GM21528 (cell line): ENCODE results near the gene VWA7.

Experiments used
- ATAC-seq: cut with Tn5 transposase; IDR thresholded peaks from one replicate; pipeline ENCODE4 v1.9.1; 2021; ENCODE audit warnings: mild to moderate bottlenecking, moderate library complexity; ENCODE audit not compliant: unreplicated experiment, low FRiP score

The VWA7 gene

GRCh38 chr6:31778999-31779885 is 2.1 kb upstream of the VWA7 start:
- ATAC-seq: no peak

- ATAC-seq: no peak
Observed at GRCh38 chr6:31778193-31778592, 1.1 kb upstream of the VWA7 start.

GRCh38 chr6:31777667-31778050 is 531 bp upstream of the VWA7 start:
- no peak for ATAC-seq

- no peak for ATAC-seq
Observed at GRCh38 chr6:31776485-31776988, 591 bp downstream of the VWA7 start.

- ATAC-seq: no peak
Observed at GRCh38 chr6:31775633-31776484, 1.3 kb downstream of the VWA7 start.

- no peak for ATAC-seq
Observed at GRCh38 chr6:31775184-31775583, 1.9 kb downstream of the VWA7 start.

- ATAC-seq: no peak
Observed at GRCh38 chr6:31771992-31772358, 5.2 kb downstream of the VWA7 start.

- no peak for ATAC-seq
Observed at GRCh38 chr6:31770860-31771259, 6.3 kb downstream of the VWA7 start.

- ATAC-seq: no peak
Observed at GRCh38 chr6:31769684-31770371, 7.3 kb downstream of the VWA7 start.

GRCh38 chr6:31768363-31769257 is 8.5 kb downstream of the VWA7 start:
- ATAC-seq: no peak

- no peak for ATAC-seq
Observed at GRCh38 chr6:31767096-31767645, 10.0 kb downstream of the VWA7 start.

GRCh38 chr6:31765910-31766794 is 11.0 kb downstream of the VWA7 start:
- no peak for ATAC-seq

GRCh38 chr6:31765559-31765909 is 11.6 kb downstream of the VWA7 start:
- no peak for ATAC-seq

- no peak for ATAC-seq
Observed at GRCh38 chr6:31764198-31764597, 12.9 kb downstream of the VWA7 start.

GRCh38 chr6:31763619-31763940 is 13.5 kb downstream of the VWA7 start:
- ATAC-seq: no peak

- ATAC-seq: no peak
Observed at GRCh38 chr6:31762878-31763618, 14.1 kb downstream of the VWA7 start.

- ATAC-seq: no peak
Observed at GRCh38 chr6:31762356-31762755, 14.8 kb downstream of the VWA7 start, which contains the start of gene SAPCD1. SAPCD1 (plus strand) TSS chr6:31762656; CDS start chr6:31763055, 399 bp downstream.

- no peak for ATAC-seq
Observed at GRCh38 chr6:31761343-31761742, 15.8 kb downstream of the VWA7 start.
